Thyroid gland (tissue), 4 donors: ENCODE data around the gene SERPINF2.

Experiments
- CTCF ChIP-seq, 6 experiments: fragments of 200-600 bp in 3 of 6; fragments of 450-650 bp in 3 of 6; sonication (generic) in 3 of 6; IDR thresholded peaks; one replicate each; pipeline ENCODE4 v1.5.1; 2016 to 2019; ENCODE audit warnings: antibody characterized with exemption in 6 of 6, mild to moderate bottlenecking in 2 of 6, inconsistent platforms in 1 of 6, moderate library complexity in 1 of 6
- POLR2A ChIP-seq, 2 donors: fragments of 450-650 bp; IDR thresholded peaks; one replicate each; pipeline ENCODE4 v1.6.1; 2017; ENCODE audit warnings: antibody characterized with exemption in 2 of 2, mild to moderate bottlenecking in 2 of 2, moderate library complexity in 1 of 2

GRCh38 chr17:1703063-1703462 is 39.6 kb upstream of the SERPINF2 start:
- no peak for TF ChIP-seq CTCF (IDR thresholded peaks at IDR 0.05)
- TF ChIP-seq POLR2A (IDR thresholded peaks at IDR 0.05) = no peak
